ENCODE results near the gene KLHL29. TPM values are rescaled to one million over a fixed set of nuclear protein-coding genes. Genes with fewer than 3 reads are reported as not detected.

Gene KLHL29
- total and polyA plus RNA-seq, 10 of the 15 experiments (the other 5 are each of a cell fraction or from before 2014, with no cell fraction given): 1.4 to 19.5 (median 6.1) TPM

GRCh38 chr2:23447405-23447804, 62.4 kb downstream of the KLHL29 start:
- H3K27ac ChIP-seq (ENCODE audit: control insufficient read depth, insufficient read depth): no peak overlapping the region
- intact Hi-C loops (cut with micrococcal nuclease; ENCODE audit: unreplicated experiment) (no loop called here), in situ Hi-C loops (cut with MboI) (no loop called here)
- BruUV-seq (replicated peaks): no TSS peak
- 75% methylated on average over 3 of the region's 3 CpGs for WGBS (ENCODE audit: insufficient coverage, insufficient replicate concordance, low lambda C conversion rate, missing lambda C conversion rate)
- ChIA-PET CTCF (no interaction called here), SMC1A (ENCODE audit: uncharacterized antibody, unreplicated experiment) (no interaction called here), POLR2A (no interaction called here), RAD21 (ENCODE audit: unreplicated experiment) (no interaction called here)
- no peak for ATAC-seq
- H3K4me1 ChIP-seq (ENCODE audit: control insufficient read depth, insufficient read depth, low read length): peaks cover 36% of the 10 kb centered on the region
- H2AFZ ChIP-seq (ENCODE audit: control insufficient read depth, low read depth, low read length): no peak overlapping the region
- no peaks in the 10 kb centered on the region for H3K79me2 ChIP-seq (ENCODE audit: control insufficient read depth, insufficient read depth, low read length)
- no peaks in the 10 kb centered on the region for H3K9me3 ChIP-seq (replicated peaks; ENCODE audit: control insufficient read depth, insufficient read depth, low read length)
- no peak for TF ChIP-seq ZSCAN29 (IDR thresholded peaks at IDR 0.05)
- TF ChIP-seq, protein P1, sequence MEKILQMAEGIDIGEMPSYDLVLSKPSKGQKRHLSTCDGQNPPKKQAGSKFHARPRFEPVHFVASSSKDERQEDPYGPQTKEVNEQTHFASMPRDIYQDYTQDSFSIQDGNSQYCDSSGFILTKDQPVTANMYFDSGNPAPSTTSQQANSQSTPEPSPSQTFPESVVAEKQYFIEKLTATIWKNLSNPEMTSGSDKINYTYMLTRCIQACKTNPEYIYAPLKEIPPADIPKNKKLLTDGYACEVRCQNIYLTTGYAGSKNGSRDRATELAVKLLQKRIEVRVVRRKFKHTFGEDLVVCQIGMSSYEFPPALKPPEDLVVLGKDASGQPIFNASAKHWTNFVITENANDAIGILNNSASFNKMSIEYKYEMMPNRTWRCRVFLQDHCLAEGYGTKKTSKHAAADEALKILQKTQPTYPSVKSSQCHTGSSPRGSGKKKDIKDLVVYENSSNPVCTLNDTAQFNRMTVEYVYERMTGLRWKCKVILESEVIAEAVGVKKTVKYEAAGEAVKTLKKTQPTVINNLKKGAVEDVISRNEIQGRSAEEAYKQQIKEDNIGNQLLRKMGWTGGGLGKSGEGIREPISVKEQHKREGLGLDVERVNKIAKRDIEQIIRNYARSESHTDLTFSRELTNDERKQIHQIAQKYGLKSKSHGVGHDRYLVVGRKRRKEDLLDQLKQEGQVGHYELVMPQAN (conservative IDR thresholded peaks at IDR 0.05): no peak
- no peak for TF ChIP-seq EP300 (IDR thresholded peaks at IDR 0.05; ENCODE audit: borderline replicate concordance in 1 of 2, control insufficient read depth in 1 of 2, low read depth in 2 of 2, low read length in 2 of 2)
- TF ChIP-seq PAX8 (IDR thresholded peaks at IDR 0.05): no peak
- no peak for TF ChIP-seq POLR2AphosphoS5 (IDR thresholded peaks at IDR 0.05; ENCODE audit: low read length)
- TF ChIP-seq, protein P2, sequence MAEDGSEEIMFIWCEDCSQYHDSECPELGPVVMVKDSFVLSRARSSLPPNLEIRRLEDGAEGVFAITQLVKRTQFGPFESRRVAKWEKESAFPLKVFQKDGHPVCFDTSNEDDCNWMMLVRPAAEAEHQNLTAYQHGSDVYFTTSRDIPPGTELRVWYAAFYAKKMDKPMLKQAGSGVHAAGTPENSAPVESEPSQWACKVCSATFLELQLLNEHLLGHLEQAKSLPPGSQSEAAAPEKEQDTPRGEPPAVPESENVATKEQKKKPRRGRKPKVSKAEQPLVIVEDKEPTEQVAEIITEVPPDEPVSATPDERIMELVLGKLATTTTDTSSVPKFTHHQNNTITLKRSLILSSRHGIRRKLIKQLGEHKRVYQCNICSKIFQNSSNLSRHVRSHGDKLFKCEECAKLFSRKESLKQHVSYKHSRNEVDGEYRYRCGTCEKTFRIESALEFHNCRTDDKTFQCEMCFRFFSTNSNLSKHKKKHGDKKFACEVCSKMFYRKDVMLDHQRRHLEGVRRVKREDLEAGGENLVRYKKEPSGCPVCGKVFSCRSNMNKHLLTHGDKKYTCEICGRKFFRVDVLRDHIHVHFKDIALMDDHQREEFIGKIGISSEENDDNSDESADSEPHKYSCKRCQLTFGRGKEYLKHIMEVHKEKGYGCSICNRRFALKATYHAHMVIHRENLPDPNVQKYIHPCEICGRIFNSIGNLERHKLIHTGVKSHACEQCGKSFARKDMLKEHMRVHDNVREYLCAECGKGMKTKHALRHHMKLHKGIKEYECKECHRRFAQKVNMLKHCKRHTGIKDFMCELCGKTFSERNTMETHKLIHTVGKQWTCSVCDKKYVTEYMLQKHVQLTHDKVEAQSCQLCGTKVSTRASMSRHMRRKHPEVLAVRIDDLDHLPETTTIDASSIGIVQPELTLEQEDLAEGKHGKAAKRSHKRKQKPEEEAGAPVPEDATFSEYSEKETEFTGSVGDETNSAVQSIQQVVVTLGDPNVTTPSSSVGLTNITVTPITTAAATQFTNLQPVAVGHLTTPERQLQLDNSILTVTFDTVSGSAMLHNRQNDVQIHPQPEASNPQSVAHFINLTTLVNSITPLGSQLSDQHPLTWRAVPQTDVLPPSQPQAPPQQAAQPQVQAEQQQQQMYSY (CRISPR knock-in tag; IDR thresholded peaks at IDR 0.05): no peak
- TF ChIP-seq RB1 (IDR thresholded peaks at IDR 0.05; ENCODE audit: borderline replicate concordance): no peak
- H4K20me1 ChIP-seq (ENCODE audit: control insufficient read depth, insufficient read depth): peaks cover 4% of the 10 kb centered on the region; the same call in 1 of the 2 replicates
- no peak overlapping the region for H3K9ac ChIP-seq (ENCODE audit: control insufficient read depth, insufficient read depth, low read length)
- H3K36me3 ChIP-seq (ENCODE audit: control insufficient read depth in 2 of 2, insufficient read depth in 2 of 2, low read length in 1 of 2): no peaks in the 10 kb centered on the region; a peak in 1 of 4 replicates
- no peak overlapping the region for H3K4me2 ChIP-seq (ENCODE audit: control insufficient read depth, insufficient read depth)
- no peaks in the 10 kb centered on the region for H3K27me3 ChIP-seq (replicated peaks in 1 of 2; ENCODE audit: control insufficient read depth in 2 of 2, insufficient read depth in 2 of 2, low read length in 1 of 2)
- DNase-seq (ENCODE audit: low read depth, low spot score): no peak
- H3K4me3 ChIP-seq: no peak overlapping the region
- FAIRE-seq: no peak
